Hematopoietic multipotent progenitor cell (in vitro differentiated cells): ENCODE results near the gene RAB17. TPM values are rescaled to one million over a fixed set of nuclear protein-coding genes. Genes with fewer than 3 reads are reported as not detected.

ENCODE experiments used
- small RNA-seq: library from RNA; depleted of rRNA; stranded (forward); fragments of <200 nt; gene quantifications from one replicate; pipeline ENCODE3, GENCODE V24; 2012
- total RNA-seq: library from RNA; depleted of rRNA; stranded (reverse); fragments of >200 nt; gene quantifications from one replicate; pipeline ENCODE4 v1.2.3, GENCODE V29; 2012

RAB17 gene
- total RNA-seq, 1 donor: not detected

Small RNA genes lying within 50 kb of the gene (small RNA-seq; reads per million reads assigned to genes)
- 0.47 reads per million for gene RNU6-1140P

Other genes with a start within 250 kb of the RAB17 start
- gene COL6A3, start 176.6 kb downstream of the RAB17 start, total RNA-seq: 0.54 TPM
- 0.54 TPM for gene MLPH, start 103.5 kb downstream of the RAB17 start, total RNA-seq
- gene PRLH, start 24.2 kb downstream of the RAB17 start, total RNA-seq: not detected
- gene LRRFIP1, start 36.9 kb upstream of the RAB17 start, total RNA-seq: 65.2 TPM
- 0.27 TPM for gene RBM44, start 208.0 kb upstream of the RAB17 start, total RNA-seq